Mesothelial cell of epicardium (in vitro differentiated cells): ENCODE measurements around the gene JAML. TPM values are rescaled to one million over a fixed set of nuclear protein-coding genes. Genes with fewer than 3 reads are reported as not detected.
A peak's percentile ranks its signal among the peaks of the same experiment; 100 is the strongest.

Experiments used
- DNase-seq, 2 experiments: peaks; one replicate each; pipeline ENCODE4 v3.0.0; 2021; ENCODE audit warnings: low spot score in 2 of 2; ENCODE audit not compliant: unreplicated experiment in 2 of 2
- H3K27ac Mint-ChIP-seq: 2 replicates; pipeline ENCODE4 v1.8.0; 2021; ENCODE audit warnings: mixed read lengths
- H3K27me3 Mint-ChIP-seq: 2 replicates; pipeline ENCODE4 v1.8.0; 2021; ENCODE audit warnings: low read depth, mixed read lengths
- H3K36me3 Mint-ChIP-seq: 2 replicates; pipeline ENCODE4 v1.8.0; 2021; ENCODE audit warnings: mixed read lengths
- H3K4me1 Mint-ChIP-seq: 2 replicates; pipeline ENCODE4 v1.8.0; 2021; ENCODE audit warnings: mixed read lengths
- H3K4me3 Mint-ChIP-seq: 2 replicates; pipeline ENCODE4 v1.8.0; 2021; ENCODE audit warnings: mild to moderate bottlenecking, moderate library complexity, mixed read lengths
- H3K9me3 Mint-ChIP-seq: 2 replicates; pipeline ENCODE4 v1.8.0; 2021; ENCODE audit warnings: mixed read lengths
- total RNA-seq: library from RNA; stranded (reverse); gene quantifications from 3 replicates; pipeline ENCODE4 v1.2.1, GENCODE V29; 2021
- TF ChIP-seq, protein P1 (sequence below): fragments of 200-600 bp; sonication (generic); IDR thresholded peaks from one replicate; pipeline ENCODE4 v1.5.0; 2021; ENCODE audit warnings: antibody characterized with exemption; ENCODE audit not compliant: unreplicated experiment

The JAML gene
- total RNA-seq, 1 donor from 2014 or later, result not detected

GRCh38 chr11:118238929-118239328 lies 14.1 kb upstream of the JAML start:
- Mint-ChIP-seq H3K4me1 (peaks cover 73% of the 10 kb centered on the region), H3K27ac (no peak overlapping the region), H3K9me3 (no peaks in the 10 kb centered on the region), H3K27me3 (peaks cover 3% of the 10 kb centered on the region), H3K4me3 (no peak overlapping the region), H3K36me3 (no peaks in the 10 kb centered on the region)
- TF ChIP-seq, protein P1, sequence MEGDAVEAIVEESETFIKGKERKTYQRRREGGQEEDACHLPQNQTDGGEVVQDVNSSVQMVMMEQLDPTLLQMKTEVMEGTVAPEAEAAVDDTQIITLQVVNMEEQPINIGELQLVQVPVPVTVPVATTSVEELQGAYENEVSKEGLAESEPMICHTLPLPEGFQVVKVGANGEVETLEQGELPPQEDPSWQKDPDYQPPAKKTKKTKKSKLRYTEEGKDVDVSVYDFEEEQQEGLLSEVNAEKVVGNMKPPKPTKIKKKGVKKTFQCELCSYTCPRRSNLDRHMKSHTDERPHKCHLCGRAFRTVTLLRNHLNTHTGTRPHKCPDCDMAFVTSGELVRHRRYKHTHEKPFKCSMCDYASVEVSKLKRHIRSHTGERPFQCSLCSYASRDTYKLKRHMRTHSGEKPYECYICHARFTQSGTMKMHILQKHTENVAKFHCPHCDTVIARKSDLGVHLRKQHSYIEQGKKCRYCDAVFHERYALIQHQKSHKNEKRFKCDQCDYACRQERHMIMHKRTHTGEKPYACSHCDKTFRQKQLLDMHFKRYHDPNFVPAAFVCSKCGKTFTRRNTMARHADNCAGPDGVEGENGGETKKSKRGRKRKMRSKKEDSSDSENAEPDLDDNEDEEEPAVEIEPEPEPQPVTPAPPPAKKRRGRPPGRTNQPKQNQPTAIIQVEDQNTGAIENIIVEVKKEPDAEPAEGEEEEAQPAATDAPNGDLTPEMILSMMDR, result no peak
- no peak for DNase-seq

DNA sequence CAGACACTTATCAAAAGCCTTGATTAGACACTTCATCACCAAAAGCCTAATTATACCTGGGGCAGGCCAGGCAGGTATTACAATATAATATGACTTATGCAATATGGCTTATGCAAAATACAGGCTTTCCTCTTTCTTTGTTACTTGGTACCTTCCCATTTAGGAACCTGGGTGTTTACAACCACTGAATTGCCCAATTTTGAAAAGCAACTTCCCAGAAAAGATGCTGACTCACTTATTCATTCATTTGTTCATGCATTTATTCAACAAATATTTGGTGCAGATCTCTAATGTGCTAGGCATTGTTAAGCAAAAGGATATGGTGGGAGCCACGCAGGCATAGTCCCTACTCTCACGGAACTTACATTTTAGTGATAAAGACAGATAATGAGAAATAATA lies 13.6 kb upstream of the JAML start:
- peaks cover 70% of the 10 kb centered on the region for H3K4me1 Mint-ChIP-seq
- no peak for DNase-seq
- H3K27ac Mint-ChIP-seq, result no peak overlapping the region
- H3K36me3 Mint-ChIP-seq, result no peaks in the 10 kb centered on the region
- TF ChIP-seq, protein P1, result no peak
- H3K9me3 Mint-ChIP-seq, result no peaks in the 10 kb centered on the region
- peaks cover 3% of the 10 kb centered on the region for H3K27me3 Mint-ChIP-seq
- H3K4me3 Mint-ChIP-seq, result no peak overlapping the region

DNA sequence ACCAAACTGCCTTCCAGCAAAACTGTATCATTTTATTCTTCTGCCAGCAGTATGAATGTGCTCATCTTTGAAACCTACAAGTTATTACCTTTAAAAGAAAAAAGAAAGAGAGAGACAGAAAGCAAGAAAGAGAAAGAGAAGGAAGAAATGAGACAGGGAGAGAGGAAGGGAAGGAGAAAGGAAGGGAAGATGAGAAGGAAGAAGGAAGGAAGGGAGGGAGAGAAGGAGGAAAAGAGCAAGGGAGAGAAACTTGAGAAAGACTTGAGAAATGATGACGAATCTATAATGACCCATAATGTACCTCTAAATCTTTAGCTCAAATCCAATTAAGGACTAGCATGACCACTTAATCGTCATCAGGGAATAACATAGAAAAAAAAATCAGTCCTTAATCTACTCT lies 11.4 kb upstream of the JAML start:
- Mint-ChIP-seq H3K9me3 (no peaks in the 10 kb centered on the region), H3K4me1 (peaks cover 49% of the 10 kb centered on the region), H3K4me3 (no peak overlapping the region), H3K27ac (peak overlapping the region; percentile 35), H3K36me3 (no peaks in the 10 kb centered on the region), H3K27me3 (peaks cover 3% of the 10 kb centered on the region)
- DNase-seq, result no peak
- TF ChIP-seq, protein P1, result no peak

- Mint-ChIP-seq H3K27ac (no peak overlapping the region), H3K4me1 (peaks cover 35% of the 10 kb centered on the region), H3K4me3 (no peak overlapping the region), H3K36me3 (no peaks in the 10 kb centered on the region), H3K27me3 (peaks cover 3% of the 10 kb centered on the region), H3K9me3 (no peaks in the 10 kb centered on the region)
- TF ChIP-seq, protein P1, result no peak
- no peak for DNase-seq
These were observed 10.0 kb upstream of the JAML start for GRCh38 chr11:118234833-118235232.

GRCh38 chr11:118233850-118234249 lies 9.0 kb upstream of the JAML start:
- TF ChIP-seq, protein P1, result no peak
- Mint-ChIP-seq H3K4me1 (peaks cover 28% of the 10 kb centered on the region), H3K9me3 (no peaks in the 10 kb centered on the region), H3K4me3 (no peak overlapping the region), H3K36me3 (peaks cover 4% of the 10 kb centered on the region), H3K27ac (no peak overlapping the region), H3K27me3 (peaks cover 3% of the 10 kb centered on the region)
- no peak for DNase-seq

DNA sequence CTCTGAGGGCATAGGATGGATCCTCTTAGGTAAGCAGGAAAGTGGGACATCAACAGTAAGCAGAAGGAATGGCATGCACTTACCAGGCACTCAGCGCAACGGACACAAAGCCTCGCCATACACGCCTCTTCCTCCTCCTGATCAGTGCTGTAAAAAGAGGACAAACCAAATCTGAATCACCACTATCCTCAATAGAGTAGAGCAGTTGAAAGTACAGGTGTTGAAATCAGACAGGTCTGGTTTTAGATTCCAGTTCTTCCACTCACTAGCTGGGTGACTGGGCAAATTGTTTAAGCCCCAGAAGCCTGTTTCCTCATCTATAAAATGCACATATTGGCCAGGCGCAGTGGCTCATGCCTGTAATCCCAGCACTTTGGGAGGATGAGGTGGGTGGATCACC lies 8.6 kb upstream of the JAML start:
- peaks cover 3% of the 10 kb centered on the region for H3K27me3 Mint-ChIP-seq
- TF ChIP-seq, protein P1, result no peak
- no peak overlapping the region for H3K27ac Mint-ChIP-seq
- H3K36me3 Mint-ChIP-seq, result peaks cover 4% of the 10 kb centered on the region
- H3K4me1 Mint-ChIP-seq, result peaks cover 24% of the 10 kb centered on the region
- no peak overlapping the region for H3K4me3 Mint-ChIP-seq
- H3K9me3 Mint-ChIP-seq, result no peaks in the 10 kb centered on the region
- DNase-seq, result no peak
